Erythroblast (primary cell): ENCODE results near the gene PTPN22.

Experiments used
- GATA1 ChIP-seq: IDR thresholded peaks from 2 replicates; pipeline ENCODE4 v1.6.1; 2011; ENCODE audit warnings: low read depth, mild to moderate bottlenecking, control low read depth, low read length, moderate library complexity
- POLR2A ChIP-seq: IDR thresholded peaks from 2 replicates; pipeline ENCODE4 v1.6.1; 2011; ENCODE audit warnings: mild to moderate bottlenecking, low read length

GRCh38 chr1:113903501-113904292 is 32.2 kb upstream of the PTPN22 start:
- no peak for TF ChIP-seq POLR2A
- no peak for TF ChIP-seq GATA1
